Endothelial cell of umbilical vein (primary cell): ENCODE measurements around the gene CACNA1C. TPM values are rescaled to one million over a fixed set of nuclear protein-coding genes. Genes with fewer than 3 reads are reported as not detected.

Source experiments
- BruUV-seq: library from RNA; stranded (reverse); fragments of 400-500 nt; replicated peaks from 2 replicates; lab custom pipeline; 2021; lab: Mats Ljungman, UMichigan
- CTCF ChIA-PET: fragments of 300-600, 350-600 bp; sonication (Branson Sonifier 250); formaldehyde crosslinking; loops from one replicate; lab custom pipeline; 2021; ENCODE audit warnings: antibody characterized with exemption, inconsistent platforms; lab: Charles Lee
- POLR2A ChIA-PET: fragments of 300-600, 350-600 bp; sonication (Branson Sonifier 250); formaldehyde crosslinking; loops from one replicate; lab custom pipeline; 2021; ENCODE audit warnings: antibody characterized with exemption, inconsistent platforms; lab: Charles Lee
- DNase-seq: peaks from one replicate; pipeline ENCODE4 v3.0.0-alpha.2; 2011; ENCODE audit warnings: low read depth, low spot score
- FAIRE-seq: peaks from 2 replicates; lab custom pipeline; 2011; peaks lifted over from hg19 to GRCh38; lab: Jason Lieb, UNC
- H2AFZ ChIP-seq: 2 replicates; pipeline ENCODE4 v1.6.0; 2012; ENCODE audit warnings: low read depth, low read length, control low read depth, inconsistent platforms
- H3K27ac ChIP-seq: 2 replicates; pipeline ENCODE4 v1.5.1; 2011; ENCODE audit warnings: low read depth, mild to moderate bottlenecking, control low read depth, low read length, moderate library complexity; ENCODE audit not compliant: insufficient read depth
- H3K27me3 ChIP-seq, 2 experiments: 2 replicates each; pipeline versions ENCODE4 v1.6.0 to v1.6.1; 2011; ENCODE audit warnings: low read length in 2 of 2, mixed read lengths in 1 of 2; ENCODE audit not compliant: control insufficient read depth in 2 of 2, insufficient read depth in 2 of 2
- H3K36me3 ChIP-seq, 2 experiments: 2 replicates in 1 of 2; 3 replicates in 1 of 2; pipeline ENCODE4 v1.5.1; 2011; ENCODE audit warnings: low read length in 2 of 2, mild to moderate bottlenecking in 1 of 2, moderate library complexity in 1 of 2; ENCODE audit not compliant: control insufficient read depth in 2 of 2, insufficient read depth in 2 of 2; ENCODE audit errors: extremely low read depth in 1 of 2
- H3K4me1 ChIP-seq: 3 replicates; pipeline ENCODE4 v1.5.1; 2011; ENCODE audit warnings: mild to moderate bottlenecking, low read length; ENCODE audit not compliant: control insufficient read depth, insufficient read depth; ENCODE audit errors: extremely low read depth
- H3K4me2 ChIP-seq: 2 replicates; pipeline ENCODE4 v1.6.1; 2011; ENCODE audit warnings: low read length, control low read depth, mixed read lengths; ENCODE audit not compliant: insufficient read depth
- H3K4me3 ChIP-seq, 3 experiments: fragments of 200-600 bp in 1 of 3; sonication (generic), shearing (Covaris generic) in 1 of 3; replicated peaks in 1 of 3; 2 replicates each; pipeline ENCODE4 v1.5.1; 2011 to 2016; ENCODE audit warnings: control low read depth in 3 of 3, low read length in 3 of 3, mild to moderate bottlenecking in 2 of 3, inconsistent platforms in 1 of 3, low read depth in 1 of 3, moderate library complexity in 1 of 3; ENCODE audit not compliant: insufficient read depth in 1 of 3
- H3K79me2 ChIP-seq: 2 replicates; pipeline ENCODE4 v1.6.0; 2012; ENCODE audit warnings: low read length, inconsistent platforms; ENCODE audit not compliant: control insufficient read depth, insufficient read depth
- H3K9ac ChIP-seq: replicated peaks from 2 replicates; pipeline ENCODE3; 2011; ENCODE audit warnings: low read length, control low read depth; ENCODE audit not compliant: insufficient read depth; ENCODE audit errors: extremely low read depth
- H3K9me1 ChIP-seq: replicated peaks from 3 replicates; pipeline ENCODE4 v1.6.0; 2011; ENCODE audit warnings: mild to moderate bottlenecking, low read length; ENCODE audit not compliant: control insufficient read depth, insufficient read depth; ENCODE audit errors: extremely low read depth
- H3K9me3 ChIP-seq: replicated peaks from 2 replicates; pipeline ENCODE4 v1.5.1; 2012; ENCODE audit warnings: low read length, inconsistent platforms; ENCODE audit not compliant: control insufficient read depth, insufficient read depth
- H4K20me1 ChIP-seq: replicated peaks from 2 replicates; pipeline ENCODE3; 2011; ENCODE audit warnings: mild to moderate bottlenecking, low read length; ENCODE audit not compliant: control insufficient read depth, insufficient read depth; ENCODE audit errors: extremely low read depth
- CTCF ChIP-seq, 2 donors: IDR thresholded peaks; 1 replicate in 1 of 2; 2 replicates in 1 of 2; pipeline ENCODE4 v1.5.1; 2011; ENCODE audit warnings: low read length in 2 of 2, mild to moderate bottlenecking in 2 of 2, moderate library complexity in 2 of 2, control low read depth in 1 of 2, inconsistent platforms in 1 of 2, low read depth in 1 of 2; ENCODE audit not compliant: insufficient read depth in 1 of 2; ENCODE audit errors: extremely low read depth in 1 of 2
- EZH2 ChIP-seq: IDR thresholded peaks from 2 replicates; pipeline ENCODE4 v1.6.1; 2012; ENCODE audit warnings: borderline replicate concordance, low read depth, mild to moderate bottlenecking, moderate library complexity, low read length, inconsistent platforms; ENCODE audit not compliant: severe bottlenecking
- FOS ChIP-seq: IDR thresholded peaks from 2 replicates; pipeline ENCODE4 v1.6.1; 2011; ENCODE audit warnings: mild to moderate bottlenecking, low read length, moderate library complexity, borderline replicate concordance; ENCODE audit not compliant: insufficient read depth
- GATA2 ChIP-seq: IDR thresholded peaks from 2 replicates; pipeline ENCODE4 v1.7.0; 2011; ENCODE audit warnings: low read depth, mild to moderate bottlenecking, moderate library complexity, mixed read lengths, low read length; ENCODE audit not compliant: insufficient read length, insufficient read depth
- JUN ChIP-seq: IDR thresholded peaks from 2 replicates; pipeline ENCODE4 v1.6.1; 2011; ENCODE audit warnings: borderline replicate concordance, low read depth; ENCODE audit not compliant: insufficient read length, insufficient read depth
- MYC ChIP-seq: IDR thresholded peaks from one replicate; pipeline ENCODE4 v1.6.1; 2011; ENCODE audit warnings: mild to moderate bottlenecking, low read depth, low read length
- POLR2A ChIP-seq: IDR thresholded peaks from 2 replicates; pipeline ENCODE4 v1.6.1; 2012; ENCODE audit warnings: low read depth, mild to moderate bottlenecking, control low read depth, low read length
- POLR2AphosphoS5 ChIP-seq: IDR thresholded peaks from 2 replicates; pipeline ENCODE4 v1.6.1; 2012; ENCODE audit warnings: low read depth, mild to moderate bottlenecking, control low read depth, low read length, moderate library complexity; ENCODE audit not compliant: insufficient read depth
- dilution Hi-C: fragments of 300-500 bp; cut with MboI; formaldehyde crosslinking; loops from one replicate; pipeline ENCODE4 v1.15.0; 2019; ENCODE audit warnings: low sequenced_read_pairs; ENCODE audit not compliant: extremely low pct_ligation_motif_present
- intact Hi-C: fragments of 100-400 bp; cut with micrococcal nuclease; formaldehyde crosslinking; loops from one replicate; pipeline ENCODE4 v1.10.0; 2022
- polyA plus RNA-seq, 4 experiments: library from polyadenylated mRNA; depleted of rRNA in 3 of 4; stranded (reverse) in 3 of 4; unstranded in 1 of 4; fragments of >200 nt; gene quantifications; 2 replicates each; pipeline versions ENCODE4 v1.2.1 to v1.2.3, GENCODE V29; 2011 to 2012; ENCODE audit warnings: missing spikeins in 1 of 4
- total RNA-seq: library from RNA; stranded (reverse); gene quantifications from 2 replicates; pipeline ENCODE4 v1.2.3, GENCODE V29; 2021
- TF ChIP-seq, protein P1 (sequence below): IDR thresholded peaks from 2 replicates; pipeline ENCODE4 v1.6.1; 2011; ENCODE audit not compliant: insufficient read depth, insufficient read length

The CACNA1C gene
- total and polyA plus RNA-seq, 2 donors (not counting 3 experiments of a cell fraction or from before 2014, with no cell fraction given): not detected

- H3K27me3 ChIP-seq: no peaks in the 10 kb centered on the region
- no TSS peak for BruUV-seq
- H3K9ac ChIP-seq: no peak overlapping the region
- no peaks in the 10 kb centered on the region for H3K79me2 ChIP-seq
- intact Hi-C loops (no loop called here), dilution Hi-C loops (no loop called here)
- FAIRE-seq (no peak), DNase-seq (no peak)
- no peaks in the 10 kb centered on the region for H3K36me3 ChIP-seq
- H3K9me1 ChIP-seq: no peaks in the 10 kb centered on the region
- H3K4me2 ChIP-seq: no peak overlapping the region
- no peaks in the 10 kb centered on the region for H3K9me3 ChIP-seq
- H3K4me1 ChIP-seq: no peaks in the 10 kb centered on the region
- TF ChIP-seq GATA2: no peak
- TF ChIP-seq CTCF (IDR thresholded peaks at IDR 0.05; ENCODE audit: extremely low read depth in 1 of 2, insufficient read depth in 1 of 2, low read depth in 1 of 2, low read length in 2 of 2): no peak
- TF ChIP-seq, protein P1, sequence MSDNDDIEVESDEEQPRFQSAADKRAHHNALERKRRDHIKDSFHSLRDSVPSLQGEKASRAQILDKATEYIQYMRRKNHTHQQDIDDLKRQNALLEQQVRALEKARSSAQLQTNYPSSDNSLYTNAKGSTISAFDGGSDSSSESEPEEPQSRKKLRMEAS: no peak
- TF ChIP-seq FOS: no peak
- TF ChIP-seq JUN: no peak
- TF ChIP-seq POLR2AphosphoS5: no peak
- TF ChIP-seq EZH2: no peak
- TF ChIP-seq MYC: no peak
- TF ChIP-seq POLR2A: no peak
- no peak overlapping the region for H3K27ac ChIP-seq
- POLR2A ChIA-PET: no interaction called here
- H4K20me1 ChIP-seq: no peaks in the 10 kb centered on the region
- H2AFZ ChIP-seq: no peak overlapping the region
- CTCF ChIA-PET: no interaction called here
- H3K4me3 ChIP-seq: no peak overlapping the region
Measured at GRCh38 chr12:2617365-2617764, 564.6 kb downstream of the CACNA1C start.
